K562 (cell line): ENCODE results near the gene ZDHHC14. TPM values are rescaled to one million over a fixed set of nuclear protein-coding genes. Genes with fewer than 3 reads are reported as not detected.

ENCODE experiments used
- ATAC-seq: fragments of 200-7000 bp; cut with Tn5 transposase; 3 replicates; pipeline ENCODE4 v1.9.1; 2020; ENCODE audit warnings: moderate library complexity
- BruUV-seq: library from RNA; stranded (reverse); fragments of 400-500 nt; replicated peaks from 2 replicates; lab custom pipeline; 2021; lab: Mats Ljungman, UMichigan
- CTCF ChIA-PET: fragments of 300-600 bp; formaldehyde crosslinking; extraction: SDS; loops from one replicate; lab custom pipeline; 2021; ENCODE audit warnings: low intra/inter-chr PET ratio; lab: Yijun Ruan, JAX
- POLR2A ChIA-PET: fragments of 300-600, 350-650 bp; sonication (Branson Sonifier 250); formaldehyde crosslinking; extraction: SDS; loops from one replicate; lab custom pipeline; 2021; ENCODE audit warnings: antibody characterized with exemption, inconsistent platforms; lab: Yijun Ruan, JAX
- DNase-seq, 4 experiments: peaks; one replicate each; pipeline versions ENCODE4 v3.0.0 to v3.0.0-alpha.2; 2011 to 2018; ENCODE audit warnings: low spot score in 3 of 4, mixed read lengths in 3 of 4; ENCODE audit errors: extremely low read depth in 1 of 4
- FAIRE-seq: peaks from 2 replicates; lab custom pipeline; 2011; peaks lifted over from hg19 to GRCh38; lab: Jason Lieb, UNC
- H2AFZ ChIP-seq: 2 replicates; pipeline ENCODE4 v1.6.0; 2011; ENCODE audit warnings: low read depth, low read length, control low read depth, inconsistent platforms
- H3K27ac ChIP-seq: fragments of 200-600 bp; 3 replicates; pipeline ENCODE4 v1.8.0; 2011; ENCODE audit warnings: low read depth, mild to moderate bottlenecking, control low read depth, inconsistent platforms, low read length, moderate library complexity, mixed read lengths; ENCODE audit errors: extremely low read depth
- H3K27me3 ChIP-seq, 2 experiments: fragments of 300-600 bp in 1 of 2; 2 replicates in 1 of 2; 3 replicates in 1 of 2; pipeline versions ENCODE4 v1.6.0 to v1.8.0; 2011; ENCODE audit warnings: inconsistent platforms in 2 of 2, low read length in 2 of 2, mild to moderate bottlenecking in 1 of 2, mixed read lengths in 1 of 2, moderate library complexity in 1 of 2; ENCODE audit not compliant: control insufficient read depth in 2 of 2, insufficient read depth in 2 of 2
- H3K36me3 ChIP-seq: fragments of 300-600 bp; 3 replicates; pipeline ENCODE4 v1.8.0; 2011; ENCODE audit warnings: mild to moderate bottlenecking, low read length, inconsistent platforms; ENCODE audit not compliant: control insufficient read depth, insufficient read depth
- H3K4me1 ChIP-seq, 2 experiments: fragments of 200-600 bp in 1 of 2; replicated peaks in 1 of 2; 2 replicates in 1 of 2; 3 replicates in 1 of 2; pipeline versions ENCODE4 v1.5.1 to v1.8.0; 2011; ENCODE audit warnings: inconsistent platforms in 2 of 2, low read length in 2 of 2, mild to moderate bottlenecking in 1 of 2, mixed read lengths in 1 of 2, moderate library complexity in 1 of 2; ENCODE audit not compliant: control insufficient read depth in 2 of 2, insufficient read depth in 2 of 2
- H3K4me2 ChIP-seq: 2 replicates; pipeline ENCODE4 v1.6.1; 2011; ENCODE audit warnings: low read length, control low read depth, inconsistent platforms, mixed read lengths; ENCODE audit not compliant: insufficient read depth
- H3K4me3 ChIP-seq: fragments of 200-600 bp; sonication (generic), shearing (Covaris generic); 2 replicates; pipeline ENCODE4 v1.5.1; 2016; ENCODE audit warnings: control low read depth, inconsistent platforms
- H3K79me2 ChIP-seq: fragments of 200-600 bp; 3 replicates; pipeline ENCODE4 v1.8.0; 2011; ENCODE audit warnings: low read length, inconsistent platforms; ENCODE audit not compliant: control insufficient read depth, insufficient read depth
- H3K9ac ChIP-seq, 2 experiments: 2 replicates each; pipeline versions ENCODE4 v1.6.0 to v1.6.1; 2011; ENCODE audit warnings: low read depth in 2 of 2, low read length in 2 of 2, control low read depth in 1 of 2, inconsistent platforms in 1 of 2, mild to moderate bottlenecking in 1 of 2, mixed read lengths in 1 of 2; ENCODE audit not compliant: insufficient read depth in 1 of 2
- H3K9me1 ChIP-seq: one replicate; pipeline ENCODE4 v1.6.0; 2011; ENCODE audit warnings: inconsistent platforms, mild to moderate bottlenecking, low read length, moderate library complexity; ENCODE audit not compliant: control insufficient read depth, insufficient read depth
- H3K9me3 ChIP-seq: replicated peaks from 2 replicates; pipeline ENCODE4 v1.5.1; 2011; ENCODE audit warnings: low read depth, low read length, inconsistent platforms; ENCODE audit not compliant: control insufficient read depth, insufficient read depth
- H4K20me1 ChIP-seq: replicated peaks from 2 replicates; pipeline ENCODE4 v1.6.1; 2011; ENCODE audit warnings: low read length, inconsistent platforms, mixed read lengths; ENCODE audit not compliant: control insufficient read depth, insufficient read depth
- AFF1 ChIP-seq, 2 experiments: fragments of 450-650 bp; IDR thresholded peaks; 2 replicates each; pipeline ENCODE4 v1.6.1; 2018; ENCODE audit warnings: mild to moderate bottlenecking in 2 of 2, low read depth in 1 of 2; ENCODE audit not compliant: partially characterized antibody in 2 of 2
- CHCHD3 ChIP-seq: fragments of 250-450 bp; sonication (Bioruptor Pico); IDR thresholded peaks from 2 replicates; pipeline ENCODE4 v2.1.2; 2022; ENCODE audit warnings: mild to moderate bottlenecking
- EZH2 ChIP-seq: IDR thresholded peaks from 2 replicates; pipeline ENCODE4 v1.6.1; 2012; ENCODE audit warnings: low read depth, mild to moderate bottlenecking, inconsistent platforms, low read length, borderline replicate concordance
- GABPB2 ChIP-seq: fragments of 250-450 bp; sonication (Bioruptor Pico); conservative IDR thresholded peaks from 2 replicates; pipeline ENCODE4 v1.5.1; 2021; ENCODE audit warnings: mild to moderate bottlenecking
- MEF2A ChIP-seq: IDR thresholded peaks from 2 replicates; pipeline ENCODE4 v1.6.1; 2011; ENCODE audit warnings: low read depth, mild to moderate bottlenecking, low read length, moderate library complexity; ENCODE audit not compliant: control insufficient read depth
- MTA1 ChIP-seq: fragments of 450-650 bp; IDR thresholded peaks from 2 replicates; pipeline ENCODE4 v1.6.1; 2017; ENCODE audit warnings: borderline replicate concordance
- RHOXF2B ChIP-seq: fragments of 250-450 bp; sonication (Bioruptor Pico); conservative IDR thresholded peaks from 2 replicates; pipeline ENCODE4 v1.5.1; 2021
- SIRT6 ChIP-seq: IDR thresholded peaks from one replicate; pipeline ENCODE4 v1.6.1; 2012; ENCODE audit warnings: low read depth, mild to moderate bottlenecking, control low read depth, inconsistent platforms, low read length, moderate library complexity
- SOX6 ChIP-seq: fragments of 450-650 bp; IDR thresholded peaks from 2 replicates; pipeline ENCODE4 v1.6.1; 2014; ENCODE audit warnings: mild to moderate bottlenecking
- SRSF1 ChIP-seq: fragments of 200-400 bp; formaldehyde crosslinking; IDR thresholded peaks from 2 replicates; pipeline ENCODE4 v1.6.1; 2017; ENCODE audit warnings: mild to moderate bottlenecking, low read depth, low read length, moderate library complexity
- ZNF274 ChIP-seq: IDR thresholded peaks from 2 replicates; pipeline ENCODE4 v1.6.1; 2011; ENCODE audit warnings: low read depth, mild to moderate bottlenecking, low read length, moderate library complexity, borderline replicate concordance
- ZNF609 ChIP-seq: sonication (generic); formaldehyde crosslinking; IDR thresholded peaks from 2 replicates; pipeline ENCODE4 v1.8.1; 2023; ENCODE audit warnings: missing genetic modification reagents, mild to moderate bottlenecking, borderline replicate concordance
- WGBS: fragments of 100-300 bp; shearing (Covaris generic); methylation state at CpG from one replicate; pipeline ENCODE4 v1.1.6; 2016; ENCODE audit warnings: low coverage, mixed read lengths; ENCODE audit not compliant: insufficient coverage; ENCODE audit errors: missing lambda C conversion rate; 5-methylcytosine and 5-hydroxymethylcytosine counted together
- in situ Hi-C: fragments of 300-500 bp; cut with MboI; formaldehyde crosslinking; loops from 4 replicates; pipeline ENCODE4 v1.15.0; 2018; ENCODE audit warnings: inconsistent platforms, mixed read lengths
- intact Hi-C: fragments of 100-400 bp; cut with micrococcal nuclease; formaldehyde crosslinking; loops from 2 replicates; pipeline ENCODE4 v1.14.2; 2022
- polyA plus RNA-seq, 8 experiments: library from polyadenylated mRNA; depleted of rRNA in 4 of 8; stranded (reverse) in 5 of 8; unstranded in 3 of 8; fragments of >200 nt; fragmentation: Nextera tagmentation in 2 of 8; fragmentation: Illumina TruSeq in 1 of 8; extraction: Ambion mirVana in 2 of 8; extraction: Trizol in 1 of 8; gene quantifications; 2 replicates each; pipeline versions ENCODE4 v1.2.1 to v1.2.3, GENCODE V29; 2011 to 2014; ENCODE audit warnings: inconsistent platforms in 1 of 8, missing spikeins in 1 of 8
- total RNA-seq, 7 experiments: library from RNA; depleted of rRNA in 6 of 7; stranded (reverse); fragments of >200 nt in 6 of 7; fragmentation: Illumina TruSeq in 2 of 7; extraction: Trizol in 2 of 7; gene quantifications; 2 replicates each; pipeline versions ENCODE4 v1.2.1 to v1.2.3, GENCODE V29; 2011 to 2021; ENCODE audit warnings: low replicate concordance in 1 of 7

Gene ZDHHC14
- total and polyA plus RNA-seq, 9 of the 15 experiments (the other 6 are each of a cell fraction or from before 2014, with no cell fraction given), result 0.92 to 23.1 (median 13.8) TPM

- no peak for TF ChIP-seq EZH2
- no peak for TF ChIP-seq RHOXF2B (CRISPR knock-in tag)
- no peak for TF ChIP-seq AFF1 (IDR thresholded peaks at IDR 0.05; ENCODE audit: low read depth in 1 of 2, partially characterized antibody in 2 of 2)
- TF ChIP-seq MEF2A, result no peak
- TF ChIP-seq SOX6, result no peak
- no peak for TF ChIP-seq MTA1
- no peak for TF ChIP-seq CHCHD3 (CRISPR knock-in tag)
Observed at GRCh38 chr6:157563611-157564284, 182.8 kb downstream of the ZDHHC14 start (continued).

GRCh38 chr6:157568702-157569101 lies 187.7 kb downstream of the ZDHHC14 start:
- Histone ChIP-seq H3K79me2 (no peaks in the 10 kb centered on the region), H3K9me3 (no peaks in the 10 kb centered on the region), H3K9ac (no peak overlapping the region), H3K4me3 (no peak overlapping the region), H3K27me3 (no peaks in the 10 kb centered on the region), H3K4me1 (no peaks in the 10 kb centered on the region), H3K4me2 (no peak overlapping the region), H3K9me1 (no peaks in the 10 kb centered on the region), H3K36me3 (no peaks in the 10 kb centered on the region), H4K20me1 (no peaks in the 10 kb centered on the region), H3K27ac (no peak overlapping the region), H2AFZ (no peak overlapping the region)
- BruUV-seq, result no TSS peak
- WGBS, result 96% methylated on average over 1 of the region's 1 CpG
- CTCF ChIA-PET, result no interaction called here
- in situ Hi-C loops (no loop called here), intact Hi-C loops (no loop called here)
- ATAC-seq, result no peak
- DNase-seq, result no peak
- POLR2A ChIA-PET, result no interaction called here
- FAIRE-seq, result no peak
- TF ChIP-seq SRSF1, result no peak
- no peak for TF ChIP-seq SIRT6
- no peak for TF ChIP-seq ZNF609 (CRISPR knock-in tag)
- no peak for TF ChIP-seq ZNF274
- no peak for TF ChIP-seq GABPB2
